Stimulated activated CD4-positive, alpha-beta T cell treated with anti-CD3 and anti-CD28 coated beads, Interleukin-12 subunit alpha, Interleukin-12 subunit beta, amount 100 ng/mL, for 24 hours (primary cell): ENCODE results near the gene WDR45B.

Experiments used
- DNase-seq, 2 experiments: peaks; one replicate each; pipeline ENCODE4 v3.0.0-alpha.2; 2020; ENCODE audit warnings: low read depth in 2 of 2

WDR45B gene

GRCh38 chr17:82629748-82630147 is 18.5 kb downstream of the WDR45B start:
- DNase-seq: no peak

GRCh38 chr17:82627405-82627804 is 20.8 kb downstream of the WDR45B start:
- DNase-seq: no peak

- DNase-seq: no peak
These were observed 24.5 kb downstream of the WDR45B start for GRCh38 chr17:82623707-82624106.

GRCh38 chr17:82619641-82620040 is 28.6 kb downstream of the WDR45B start:
- no peak for DNase-seq

- no peak for DNase-seq
These were observed 29.0 kb downstream of the WDR45B start for GRCh38 chr17:82619211-82619610.

GRCh38 chr17:82616021-82616711 is 32.1 kb downstream of the WDR45B start:
- no peak for DNase-seq

- DNase-seq: no peak
These were observed 32.9 kb downstream of the WDR45B start for GRCh38 chr17:82615084-82616020.

- DNase-seq: no peak
These were observed 34.1 kb downstream of the WDR45B start for GRCh38 chr17:82614095-82614631.

- DNase-seq: no peak
These were observed 34.8 kb downstream of the WDR45B start for GRCh38 chr17:82613283-82614094.

GRCh38 chr17:82611140-82612058 is 36.8 kb downstream of the WDR45B start:
- no peak for DNase-seq

GRCh38 chr17:82609655-82610054 is 38.6 kb downstream of the WDR45B start:
- DNase-seq: no peak

- no peak for DNase-seq
These were observed 39.4 kb downstream of the WDR45B start for GRCh38 chr17:82608816-82609215.

- DNase-seq: no peak
These were observed 42.2 kb downstream of the WDR45B start for GRCh38 chr17:82605939-82606600.

- no peak for DNase-seq
These were observed 43.7 kb downstream of the WDR45B start for GRCh38 chr17:82604532-82604931.

GRCh38 chr17:82603981-82604448 is 44.2 kb downstream of the WDR45B start:
- no peak for DNase-seq

GRCh38 chr17:82602986-82603710 is 45.1 kb downstream of the WDR45B start:
- DNase-seq: no peak

- no peak for DNase-seq
These were observed 45.8 kb downstream of the WDR45B start for GRCh38 chr17:82602487-82602886.

- DNase-seq: no peak
These were observed 46.7 kb downstream of the WDR45B start for GRCh38 chr17:82601447-82602000.
